Activated T-cell treated with anti-CD3 and anti-CD28 coated beads, Interleukin-2, amount 50 U/mL, for 72 hours (primary cell): ENCODE measurements around the gene DIP2B. TPM values are rescaled to one million over a fixed set of nuclear protein-coding genes. Genes with fewer than 3 reads are reported as not detected.
"Not testable (repeated sequence)": the region's sequence is repeated elsewhere in the genome, so short reads cannot be mapped to it uniquely, and the experiment has no call there.

Source experiments
- ATAC-seq, 2 donors: fragments of 150-1000 bp; cut with Tn5 transposase; replicated peaks in 1 of 2; 2 replicates each; pipeline ENCODE4 v1.10.0; 2021; ENCODE audit warnings: moderate library complexity in 2 of 2, mild to moderate bottlenecking in 1 of 2
- DNase-seq, 2 donors: peaks; one replicate each; pipeline ENCODE4 v3.0.0; 2021 to 2022; ENCODE audit warnings: mixed read lengths in 1 of 2
- H3K27ac Mint-ChIP-seq: one replicate; pipeline ENCODE4 v1.8.0; 2022; ENCODE audit warnings: mild to moderate bottlenecking, moderate library complexity, mixed read lengths
- H3K27me3 Mint-ChIP-seq: one replicate; pipeline ENCODE4 v1.8.0; 2022; ENCODE audit warnings: low read depth, mixed read lengths
- H3K36me3 Mint-ChIP-seq, 2 donors: one replicate each; pipeline ENCODE4 v1.8.0; 2022; ENCODE audit warnings: mixed read lengths in 2 of 2, mild to moderate bottlenecking in 1 of 2; ENCODE audit not compliant: insufficient read depth in 2 of 2
- H3K4me1 Mint-ChIP-seq: one replicate; pipeline ENCODE4 v1.8.0; 2022; ENCODE audit warnings: low read depth, mixed read lengths
- H3K4me3 Mint-ChIP-seq, 2 donors: one replicate each; pipeline ENCODE4 v1.8.0; 2022; ENCODE audit warnings: mild to moderate bottlenecking in 2 of 2, mixed read lengths in 2 of 2, moderate library complexity in 2 of 2
- H3K9me3 Mint-ChIP-seq, 2 donors: one replicate each; pipeline ENCODE4 v1.8.0; 2022; ENCODE audit warnings: mixed read lengths in 2 of 2
- total RNA-seq, 2 donors: library from RNA; stranded (reverse); gene quantifications; one replicate each; pipeline ENCODE4 v1.2.3, GENCODE V29; 2022

Gene DIP2B
- total RNA-seq, 2 donors from 2014 or later, result 25.4 to 28.1 TPM

- Mint-ChIP-seq H3K9me3 (no peaks in the 10 kb centered on the region), H3K36me3 (peaks cover 2 to 7% of the 10 kb centered on the region in 2 donors), H3K27ac (no peak overlapping the region), H3K27me3 (no peaks in the 10 kb centered on the region), H3K4me3 (no peak overlapping the region), H3K4me1 (peaks cover 39% of the 10 kb centered on the region)
- no peak for ATAC-seq
- no peak for DNase-seq
Observed at GRCh38 chr12:50525422-50525821, 20.6 kb downstream of the DIP2B start.

- H3K36me3 Mint-ChIP-seq, result peaks cover 2 to 7% of the 10 kb centered on the region in 2 donors
- no peak overlapping the region for H3K4me3 Mint-ChIP-seq
- ATAC-seq (no peak), DNase-seq (no peak)
- H3K4me1 Mint-ChIP-seq, result peaks cover 39% of the 10 kb centered on the region
- H3K27me3 Mint-ChIP-seq, result no peaks in the 10 kb centered on the region
- H3K27ac Mint-ChIP-seq, result no peak overlapping the region
- no peaks in the 10 kb centered on the region for H3K9me3 Mint-ChIP-seq
Observed at GRCh38 chr12:50527359-50527726, 22.6 kb downstream of the DIP2B start.

- ATAC-seq (no peak), DNase-seq (no peak)
- H3K27me3 Mint-ChIP-seq, result no peaks in the 10 kb centered on the region
- peak overlapping the region; percentile 61 for H3K27ac Mint-ChIP-seq
- H3K4me1 Mint-ChIP-seq, result peaks cover 35% of the 10 kb centered on the region
- peaks cover 0 to 5% of the 10 kb centered on the region in 2 donors for H3K36me3 Mint-ChIP-seq
- no peaks in the 10 kb centered on the region for H3K9me3 Mint-ChIP-seq
- no peak overlapping the region for H3K4me3 Mint-ChIP-seq
Observed at GRCh38 chr12:50528800-50529199, 24.0 kb downstream of the DIP2B start.

- H3K27me3 Mint-ChIP-seq, result no peaks in the 10 kb centered on the region
- H3K36me3 Mint-ChIP-seq, result peaks cover 0 to 2% of the 10 kb centered on the region in 2 donors
- H3K4me1 Mint-ChIP-seq, result peaks cover 35% of the 10 kb centered on the region
- DNase-seq, result no peak
- no peak overlapping the region for H3K4me3 Mint-ChIP-seq
- ATAC-seq, result no peak
- no peaks in the 10 kb centered on the region for H3K9me3 Mint-ChIP-seq
- H3K27ac Mint-ChIP-seq, result peak overlapping the region; percentile 69
Observed at GRCh38 chr12:50529345-50529744, 24.6 kb downstream of the DIP2B start.

- H3K36me3 Mint-ChIP-seq, result peaks cover 0 to 2% of the 10 kb centered on the region in 2 donors
- no peak for ATAC-seq
- no peak overlapping the region for H3K4me3 Mint-ChIP-seq
- H3K27me3 Mint-ChIP-seq, result no peaks in the 10 kb centered on the region
- H3K4me1 Mint-ChIP-seq, result peaks cover 37% of the 10 kb centered on the region
- no peak for DNase-seq
- no peak overlapping the region for H3K27ac Mint-ChIP-seq
- H3K9me3 Mint-ChIP-seq, result no peaks in the 10 kb centered on the region
Observed at GRCh38 chr12:50530532-50530931, 25.7 kb downstream of the DIP2B start.

GRCh38 chr12:50533203-50533584 lies 28.4 kb downstream of the DIP2B start:
- Mint-ChIP-seq H3K27me3 (no peaks in the 10 kb centered on the region), H3K9me3 (no peaks in the 10 kb centered on the region), H3K36me3 (no peaks in the 10 kb centered on the region), H3K27ac (no peak overlapping the region), H3K4me3 (no peak overlapping the region), H3K4me1 (peaks cover 43% of the 10 kb centered on the region)
- DNase-seq (no peak), ATAC-seq (peak; percentile 28 to 32)

GRCh38 chr12:50533971-50534370 lies 29.2 kb downstream of the DIP2B start:
- Mint-ChIP-seq H3K36me3 (no peaks in the 10 kb centered on the region), H3K4me1 (peaks cover 41% of the 10 kb centered on the region), H3K4me3 (no peak overlapping the region), H3K27me3 (no peaks in the 10 kb centered on the region), H3K9me3 (no peaks in the 10 kb centered on the region), H3K27ac (no peak overlapping the region)
- ATAC-seq (no peak), DNase-seq (no peak)

- peaks cover 51% of the 10 kb centered on the region for H3K4me1 Mint-ChIP-seq
- no peaks in the 10 kb centered on the region for H3K27me3 Mint-ChIP-seq
- H3K36me3 Mint-ChIP-seq, result no peaks in the 10 kb centered on the region
- H3K4me3 Mint-ChIP-seq, result peak overlapping the region in 1 of 2 donors; percentile 37
- ATAC-seq (no peak), DNase-seq (no peak)
- no peaks in the 10 kb centered on the region for H3K9me3 Mint-ChIP-seq
- peak overlapping the region; percentile 35 for H3K27ac Mint-ChIP-seq
Observed at GRCh38 chr12:50536831-50537537, 32.2 kb downstream of the DIP2B start.

GRCh38 chr12:50537538-50537919 lies 32.7 kb downstream of the DIP2B start:
- Mint-ChIP-seq H3K4me1 (peaks cover 56% of the 10 kb centered on the region), H3K27me3 (no peaks in the 10 kb centered on the region), H3K27ac (peak overlapping the region; percentile 21), H3K4me3 (peak overlapping the region; percentile 25 to 37), H3K9me3 (no peaks in the 10 kb centered on the region), H3K36me3 (no peaks in the 10 kb centered on the region)
- DNase-seq, result peak in 1 of 2 donors; percentile 32
- no peak for ATAC-seq

GRCh38 chr12:50538182-50538581 lies 33.4 kb downstream of the DIP2B start:
- peak overlapping the region; percentile 1 for H3K27ac Mint-ChIP-seq
- no peak for ATAC-seq
- no peaks in the 10 kb centered on the region for H3K9me3 Mint-ChIP-seq
- peaks cover 63% of the 10 kb centered on the region for H3K4me1 Mint-ChIP-seq
- no peaks in the 10 kb centered on the region for H3K36me3 Mint-ChIP-seq
- H3K27me3 Mint-ChIP-seq, result no peaks in the 10 kb centered on the region
- DNase-seq, result no peak
- peak overlapping the region in 1 of 2 donors; percentile 34 for H3K4me3 Mint-ChIP-seq

- H3K27ac Mint-ChIP-seq, result no peak overlapping the region
- DNase-seq (no peak), ATAC-seq (no peak)
- no peaks in the 10 kb centered on the region for H3K27me3 Mint-ChIP-seq
- no peaks in the 10 kb centered on the region for H3K36me3 Mint-ChIP-seq
- no peaks in the 10 kb centered on the region for H3K9me3 Mint-ChIP-seq
- H3K4me3 Mint-ChIP-seq, result peak overlapping the region; percentile 48 to 59
- H3K4me1 Mint-ChIP-seq, result peaks cover 70% of the 10 kb centered on the region
Observed at GRCh38 chr12:50541139-50541538, 36.4 kb downstream of the DIP2B start.

GRCh38 chr12:50542448-50542847 lies 37.7 kb downstream of the DIP2B start:
- ATAC-seq (peak; percentile 99), DNase-seq (peak; percentile 37 to 49)
- peaks cover 72% of the 10 kb centered on the region for H3K4me1 Mint-ChIP-seq
- H3K9me3 Mint-ChIP-seq, result no peaks in the 10 kb centered on the region
- no peaks in the 10 kb centered on the region for H3K36me3 Mint-ChIP-seq
- H3K27ac Mint-ChIP-seq, result peak overlapping the region; percentile 94
- peak overlapping the region; percentile 44 to 59 for H3K4me3 Mint-ChIP-seq
- no peaks in the 10 kb centered on the region for H3K27me3 Mint-ChIP-seq

GRCh38 chr12:50543188-50543587 lies 38.4 kb downstream of the DIP2B start:
- peaks cover 66% of the 10 kb centered on the region for H3K4me1 Mint-ChIP-seq
- not testable (repeated sequence) for H3K36me3 Mint-ChIP-seq, H3K27me3 Mint-ChIP-seq, ATAC-seq, H3K9me3 Mint-ChIP-seq, DNase-seq
- peak overlapping the region; percentile 94 for H3K27ac Mint-ChIP-seq
- peak overlapping the region; percentile 44 to 59 for H3K4me3 Mint-ChIP-seq

GRCh38 chr12:50545213-50545612 lies 40.4 kb downstream of the DIP2B start:
- Mint-ChIP-seq H3K4me1 (peaks cover 63% of the 10 kb centered on the region), H3K4me3 (no peak overlapping the region), H3K27me3 (no peaks in the 10 kb centered on the region), H3K27ac (no peak overlapping the region), H3K36me3 (no peaks in the 10 kb centered on the region), H3K9me3 (no peaks in the 10 kb centered on the region)
- no peak for ATAC-seq
- DNase-seq, result no peak
